Measurements from ENCODE around the gene HTR4. TPM values are rescaled to one million over a fixed set of nuclear protein-coding genes. Genes with fewer than 3 reads are reported as not detected.

HTR4 gene
- total RNA-seq, 1 donor from 2014 or later = not detected

GRCh38 chr5:148659641-148660345, 5.5 kb upstream of the HTR4 start:
- no peaks in the 10 kb centered on the region for H3K36me3 Mint-ChIP-seq (ENCODE audit: insufficient read depth)
- H3K27me3 Mint-ChIP-seq = peaks cover 39% of the 10 kb centered on the region
- no peaks in the 10 kb centered on the region for H3K9me3 Mint-ChIP-seq (ENCODE audit: low read depth)
- H3K4me3 Mint-ChIP-seq (ENCODE audit: low read depth) = no peak overlapping the region
- no peak overlapping the region for H3K27ac Mint-ChIP-seq
- peaks cover 18% of the 10 kb centered on the region for H3K4me1 Mint-ChIP-seq (ENCODE audit: low read depth)
- DNase-seq (ENCODE audit: low spot score, unreplicated experiment) = no peak
- TF ChIP-seq CTCF (IDR thresholded peaks at IDR 0.05; ENCODE audit: unreplicated experiment) = no peak

GRCh38 chr5:148653291-148653835, 964 bp downstream of the HTR4 start:
- no peak for TF ChIP-seq CTCF (IDR thresholded peaks at IDR 0.05; ENCODE audit: unreplicated experiment)
- Mint-ChIP-seq H3K27me3 (peaks cover 63% of the 10 kb centered on the region), H3K4me3 (ENCODE audit: low read depth) (peak overlapping the region; percentile 58), H3K9me3 (ENCODE audit: low read depth) (no peaks in the 10 kb centered on the region), H3K27ac (no peak overlapping the region), H3K36me3 (ENCODE audit: insufficient read depth) (no peaks in the 10 kb centered on the region), H3K4me1 (ENCODE audit: low read depth) (peaks cover 5% of the 10 kb centered on the region)
- DNase-seq (ENCODE audit: low spot score, unreplicated experiment) = no peak

- Mint-ChIP-seq H3K27ac (no peak overlapping the region), H3K36me3 (ENCODE audit: insufficient read depth) (no peaks in the 10 kb centered on the region), H3K9me3 (ENCODE audit: low read depth) (no peaks in the 10 kb centered on the region), H3K4me3 (ENCODE audit: low read depth) (no peak overlapping the region), H3K27me3 (peaks cover 65% of the 10 kb centered on the region), H3K4me1 (ENCODE audit: low read depth) (peaks cover 5% of the 10 kb centered on the region)
- TF ChIP-seq CTCF (IDR thresholded peaks at IDR 0.05; ENCODE audit: unreplicated experiment) = no peak
- no peak for DNase-seq (ENCODE audit: low spot score, unreplicated experiment)
These were observed 2.8 kb downstream of the HTR4 start for GRCh38 chr5:148651528-148651927.

- Mint-ChIP-seq H3K27me3 (peaks cover 23% of the 10 kb centered on the region), H3K4me3 (ENCODE audit: low read depth) (no peak overlapping the region), H3K9me3 (ENCODE audit: low read depth) (no peaks in the 10 kb centered on the region), H3K27ac (no peak overlapping the region), H3K36me3 (ENCODE audit: insufficient read depth) (no peaks in the 10 kb centered on the region), H3K4me1 (ENCODE audit: low read depth) (no peaks in the 10 kb centered on the region)
- TF ChIP-seq CTCF (IDR thresholded peaks at IDR 0.05; ENCODE audit: unreplicated experiment) = no peak
- no peak for DNase-seq (ENCODE audit: low spot score, unreplicated experiment)
These were observed 8.8 kb downstream of the HTR4 start for GRCh38 chr5:148645527-148645926.

GRCh38 chr5:148641735-148642134, 12.6 kb downstream of the HTR4 start:
- Mint-ChIP-seq H3K27ac (no peak overlapping the region), H3K4me3 (ENCODE audit: low read depth) (no peak overlapping the region), H3K27me3 (peaks cover 20% of the 10 kb centered on the region), H3K36me3 (ENCODE audit: insufficient read depth) (no peaks in the 10 kb centered on the region), H3K4me1 (ENCODE audit: low read depth) (no peaks in the 10 kb centered on the region), H3K9me3 (ENCODE audit: low read depth) (no peaks in the 10 kb centered on the region)
- no peak for TF ChIP-seq CTCF (IDR thresholded peaks at IDR 0.05; ENCODE audit: unreplicated experiment)
- no peak for DNase-seq (ENCODE audit: low spot score, unreplicated experiment)
